Measurements from ENCODE around the gene PDE11A. TPM values are rescaled to one million over a fixed set of nuclear protein-coding genes. Genes with fewer than 3 reads are reported as not detected.

Gene PDE11A
- total RNA-seq, 4 donors from 2014 or later: under 0.01 to 0.58 (median under 0.01) TPM; not detected in 1

DNA sequence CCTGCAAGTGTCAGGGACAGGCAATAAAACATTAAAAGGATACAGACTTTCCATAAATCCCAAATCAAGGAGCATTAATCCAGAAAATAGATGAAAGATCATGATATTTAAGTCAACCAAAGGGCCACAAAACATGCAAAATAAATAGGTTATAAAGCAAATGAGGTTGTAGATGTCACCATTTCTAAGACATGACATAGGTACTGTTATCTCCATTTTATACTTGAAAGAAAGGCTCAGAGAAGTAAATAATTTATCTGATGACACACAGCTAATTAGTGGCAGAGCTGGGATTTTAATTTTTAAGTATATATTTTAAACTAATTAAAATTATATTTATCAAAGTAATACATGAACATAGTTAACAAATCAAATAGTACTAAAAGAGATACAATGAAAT lies 378.2 kb downstream of the PDE11A start:
- Histone ChIP-seq H3K4me1 (no peaks in the 10 kb centered on the region), H3K9me3 (no peaks in the 10 kb centered on the region), H3K36me3 (no peaks in the 10 kb centered on the region), H3K4me3 (no peak overlapping the region), H3K27me3 (no peaks in the 10 kb centered on the region), H3K27ac (replicated peaks in 1 of 4) (no peak overlapping the region)
- DNase-seq (ENCODE audit: extremely low spot score): no peak
- intact Hi-C loops (cut with DNase I): no loop called here
- TF ChIP-seq POLR2A (IDR thresholded peaks at IDR 0.05; ENCODE audit: low read depth): no peak
- no peak for TF ChIP-seq POLR2AphosphoS5 (IDR thresholded peaks at IDR 0.05)
- TF ChIP-seq, protein P1, sequence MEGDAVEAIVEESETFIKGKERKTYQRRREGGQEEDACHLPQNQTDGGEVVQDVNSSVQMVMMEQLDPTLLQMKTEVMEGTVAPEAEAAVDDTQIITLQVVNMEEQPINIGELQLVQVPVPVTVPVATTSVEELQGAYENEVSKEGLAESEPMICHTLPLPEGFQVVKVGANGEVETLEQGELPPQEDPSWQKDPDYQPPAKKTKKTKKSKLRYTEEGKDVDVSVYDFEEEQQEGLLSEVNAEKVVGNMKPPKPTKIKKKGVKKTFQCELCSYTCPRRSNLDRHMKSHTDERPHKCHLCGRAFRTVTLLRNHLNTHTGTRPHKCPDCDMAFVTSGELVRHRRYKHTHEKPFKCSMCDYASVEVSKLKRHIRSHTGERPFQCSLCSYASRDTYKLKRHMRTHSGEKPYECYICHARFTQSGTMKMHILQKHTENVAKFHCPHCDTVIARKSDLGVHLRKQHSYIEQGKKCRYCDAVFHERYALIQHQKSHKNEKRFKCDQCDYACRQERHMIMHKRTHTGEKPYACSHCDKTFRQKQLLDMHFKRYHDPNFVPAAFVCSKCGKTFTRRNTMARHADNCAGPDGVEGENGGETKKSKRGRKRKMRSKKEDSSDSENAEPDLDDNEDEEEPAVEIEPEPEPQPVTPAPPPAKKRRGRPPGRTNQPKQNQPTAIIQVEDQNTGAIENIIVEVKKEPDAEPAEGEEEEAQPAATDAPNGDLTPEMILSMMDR (IDR thresholded peaks at IDR 0.05): no peak
- no peak for TF ChIP-seq EP300 (IDR thresholded peaks at IDR 0.05)

DNA sequence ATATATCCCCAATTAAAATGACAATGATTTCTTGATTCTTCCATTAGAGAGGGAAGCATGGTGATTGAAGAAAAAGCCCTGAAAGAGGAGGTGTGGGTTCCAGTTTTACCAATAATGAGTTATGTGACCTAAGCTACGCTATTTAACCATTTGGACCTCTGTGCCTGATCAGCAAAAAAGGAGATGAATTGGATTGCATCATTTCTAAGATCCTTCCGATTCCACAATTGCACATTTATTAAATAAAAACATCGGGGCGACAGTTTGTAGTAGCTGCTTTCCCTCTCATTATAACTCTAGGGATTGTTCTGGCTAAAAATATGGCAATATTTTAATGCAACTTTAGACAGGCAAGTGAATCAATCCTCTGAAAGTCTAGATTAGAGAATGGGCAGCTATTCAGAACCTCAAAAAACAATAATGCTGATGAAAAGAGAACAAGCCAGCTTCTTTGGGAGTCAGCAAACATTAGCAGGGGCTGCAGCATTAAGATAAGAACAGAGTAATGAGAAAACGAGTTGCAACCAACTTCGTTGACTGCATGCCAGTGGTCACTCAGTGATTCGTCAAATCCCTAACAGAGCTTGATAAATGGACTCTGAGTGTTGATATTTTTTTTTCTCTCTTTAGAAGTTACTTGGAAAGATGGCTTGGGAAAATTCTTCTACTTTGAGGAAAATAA lies 378.8 kb downstream of the PDE11A start:
- no peak overlapping the region for H3K27ac ChIP-seq (replicated peaks in 1 of 4)
- intact Hi-C loops (cut with DNase I): no loop called here
- WGBS: 69% methylated on average over 7 of the region's 7 CpGs
- H3K4me3 ChIP-seq: no peak overlapping the region
- TF ChIP-seq EP300 (IDR thresholded peaks at IDR 0.05): no peak
- no peak for TF ChIP-seq POLR2A (IDR thresholded peaks at IDR 0.05; ENCODE audit: low read depth)
- TF ChIP-seq POLR2AphosphoS5 (IDR thresholded peaks at IDR 0.05): no peak
- TF ChIP-seq, protein P1 (IDR thresholded peaks at IDR 0.05): no peak
- no peaks in the 10 kb centered on the region for H3K9me3 ChIP-seq
- DNase-seq (ENCODE audit: extremely low spot score): no peak
- no peaks in the 10 kb centered on the region for H3K27me3 ChIP-seq
- H3K4me1 ChIP-seq: no peaks in the 10 kb centered on the region
- H3K36me3 ChIP-seq: no peaks in the 10 kb centered on the region

DNA sequence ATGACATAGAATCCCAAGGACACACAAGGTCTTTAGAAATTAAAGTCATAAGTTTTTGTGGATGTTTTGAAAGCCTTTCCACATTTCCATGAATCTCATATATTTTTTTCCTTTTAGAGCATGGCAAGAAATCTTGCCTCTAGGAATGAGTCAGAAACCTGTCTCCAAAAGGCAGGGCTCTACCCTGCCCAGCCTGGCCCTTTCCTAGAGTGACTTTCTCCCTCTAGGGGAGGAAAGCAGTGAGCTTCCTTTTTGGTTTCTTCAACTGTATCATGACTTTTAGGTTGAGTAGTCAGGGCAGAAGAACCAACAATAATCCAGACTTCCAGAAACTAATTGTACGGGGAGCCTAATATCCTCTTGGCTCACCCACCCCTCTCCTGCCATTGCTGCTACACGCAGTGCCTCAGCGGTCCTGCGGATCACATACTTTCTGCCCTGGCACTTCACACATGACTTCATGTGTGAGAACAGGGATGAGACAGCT lies 379.8 kb downstream of the PDE11A start:
- H3K4me3 ChIP-seq: no peak overlapping the region
- TF ChIP-seq POLR2AphosphoS5 (IDR thresholded peaks at IDR 0.05) (no peak), POLR2A (IDR thresholded peaks at IDR 0.05; ENCODE audit: low read depth) (no peak), EP300 (IDR thresholded peaks at IDR 0.05) (no peak)
- TF ChIP-seq, protein P1 (IDR thresholded peaks at IDR 0.05): no peak
- no peak for DNase-seq (ENCODE audit: extremely low spot score)
- no peaks in the 10 kb centered on the region for H3K36me3 ChIP-seq
- intact Hi-C loops (cut with DNase I): no loop called here
- no peak overlapping the region for H3K27ac ChIP-seq (replicated peaks in 1 of 4)
- H3K4me1 ChIP-seq: no peaks in the 10 kb centered on the region
- 98% methylated on average over 4 of the region's 4 CpGs for WGBS
- H3K9me3 ChIP-seq: no peaks in the 10 kb centered on the region
- no peaks in the 10 kb centered on the region for H3K27me3 ChIP-seq

DNA sequence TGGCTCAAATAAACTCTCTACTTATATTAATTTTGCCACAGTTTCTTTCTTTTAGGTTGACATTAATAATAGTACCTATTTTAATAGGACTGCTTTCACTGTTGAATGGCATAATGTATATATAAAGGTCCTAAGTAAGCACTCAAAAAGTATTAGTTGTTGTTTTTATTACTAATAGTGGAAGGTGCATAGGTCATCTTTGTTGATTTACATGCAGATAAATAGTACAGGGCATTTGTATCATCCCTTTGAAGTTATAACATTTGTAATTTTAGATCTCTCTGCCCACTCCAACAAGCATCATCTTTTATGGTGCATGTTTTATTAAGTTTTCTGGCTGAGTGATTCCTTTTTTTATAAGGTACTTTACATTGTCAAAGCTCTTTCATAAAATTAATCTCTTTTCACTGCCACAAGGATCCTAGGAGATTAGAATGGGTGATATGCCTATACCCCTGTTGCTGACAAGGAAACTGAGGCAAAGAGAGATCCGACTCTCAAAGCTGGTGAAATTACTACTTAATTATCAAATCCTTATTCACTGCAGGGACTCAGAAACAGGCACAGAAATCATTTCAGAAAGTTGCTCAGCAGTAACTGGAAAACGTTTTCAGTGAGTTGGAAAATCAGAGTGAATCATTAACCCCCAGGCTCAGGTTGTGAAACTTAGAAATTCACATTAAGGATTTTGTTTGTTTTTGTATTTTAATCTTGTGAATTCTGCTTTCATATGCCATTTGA lies 380.4 kb downstream of the PDE11A start:
- intact Hi-C loops (cut with DNase I): no loop called here
- H3K27ac ChIP-seq (replicated peaks in 1 of 4): no peak overlapping the region
- TF ChIP-seq POLR2AphosphoS5 (IDR thresholded peaks at IDR 0.05) (no peak), EP300 (IDR thresholded peaks at IDR 0.05) (no peak), POLR2A (IDR thresholded peaks at IDR 0.05; ENCODE audit: low read depth) (no peak)
- TF ChIP-seq, protein P1 (IDR thresholded peaks at IDR 0.05): no peak
- 55% methylated on average over 2 of the region's 2 CpGs for WGBS
- DNase-seq (ENCODE audit: extremely low spot score): no peak
- no peaks in the 10 kb centered on the region for H3K36me3 ChIP-seq
- H3K4me1 ChIP-seq: no peaks in the 10 kb centered on the region
- H3K27me3 ChIP-seq: no peaks in the 10 kb centered on the region
- no peak overlapping the region for H3K4me3 ChIP-seq
- H3K9me3 ChIP-seq: no peaks in the 10 kb centered on the region
